GM23338 (cell line): ENCODE results near the gene TBC1D3K. TPM values are rescaled to one million over a fixed set of nuclear protein-coding genes. Genes with fewer than 3 reads are reported as not detected.

Experiments used
- ATAC-seq: fragments of 200-7000 bp; cut with Tn5 transposase; 3 replicates; pipeline ENCODE4 v1.9.1; 2020
- DNase-seq: peaks from one replicate; pipeline ENCODE4 v3.0.0-alpha.2; 2015; ENCODE audit warnings: low spot score
- H2AFZ ChIP-seq: fragments of 200-600 bp; sonication (generic); 2 replicates; pipeline ENCODE4 v1.8.0; 2016; ENCODE audit warnings: antibody characterized with exemption, mild to moderate bottlenecking, moderate library complexity
- H3F3A ChIP-seq: fragments of 200-600 bp; sonication (generic); replicated peaks from 2 replicates; pipeline ENCODE4 v1.8.0; 2017; ENCODE audit warnings: antibody characterized with exemption, mixed run types, low read depth
- H3K27ac ChIP-seq: fragments of 200-600 bp; sonication (generic); 2 replicates; pipeline ENCODE4 v1.6.1; 2016; ENCODE audit warnings: low read depth
- H3K27me3 ChIP-seq: fragments of 200-600 bp; sonication (generic); 2 replicates; pipeline ENCODE4 v1.8.0; 2016; ENCODE audit warnings: mild to moderate bottlenecking, mixed run types, moderate library complexity; ENCODE audit not compliant: insufficient read depth
- H3K36me3 ChIP-seq: fragments of 200-600 bp; sonication (generic); 2 replicates; pipeline ENCODE4 v1.8.0; 2016; ENCODE audit warnings: mild to moderate bottlenecking; ENCODE audit not compliant: insufficient read depth
- H3K4me1 ChIP-seq: fragments of 200-600 bp; sonication (generic); 2 replicates; pipeline ENCODE4 v1.8.0; 2016; ENCODE audit warnings: mild to moderate bottlenecking, moderate library complexity; ENCODE audit not compliant: insufficient read depth
- H3K4me2 ChIP-seq: fragments of 200-600 bp; sonication (generic); 2 replicates; pipeline ENCODE4 v1.7.1; 2017; ENCODE audit warnings: mixed run types
- H3K4me3 ChIP-seq: fragments of 200-600 bp; sonication (generic); 2 replicates; pipeline ENCODE4 v1.6.1; 2016; ENCODE audit warnings: mixed run types
- H3K79me2 ChIP-seq: fragments of 200-600 bp; sonication (generic); replicated peaks from 2 replicates; pipeline ENCODE4 v1.8.0; 2017; ENCODE audit warnings: mild to moderate bottlenecking; ENCODE audit not compliant: insufficient read depth
- H3K9me2 ChIP-seq: fragments of 200-600 bp; sonication (generic); 2 replicates; pipeline ENCODE4 v1.8.0; 2017; ENCODE audit not compliant: insufficient read depth
- H4K20me1 ChIP-seq: fragments of 200-600 bp; sonication (generic); replicated peaks from 2 replicates; pipeline ENCODE4 v1.8.0; 2017; ENCODE audit warnings: mild to moderate bottlenecking; ENCODE audit not compliant: insufficient read depth
- H3K27ac Mint-ChIP-seq: 2 replicates; pipeline ENCODE4 v1.8.0; 2020; ENCODE audit warnings: inconsistent platforms, mild to moderate bottlenecking, moderate library complexity, mixed read lengths
- H3K27me3 Mint-ChIP-seq: 3 replicates; pipeline ENCODE4 v1.8.0; 2022; ENCODE audit warnings: low read depth, mild to moderate bottlenecking, moderate library complexity, mixed read lengths, inconsistent platforms; ENCODE audit not compliant: insufficient read depth, poor library complexity
- H3K36me3 Mint-ChIP-seq: 3 replicates; pipeline ENCODE4 v1.8.0; 2021; ENCODE audit warnings: low read depth, mild to moderate bottlenecking, inconsistent platforms, moderate library complexity, mixed read lengths
- H3K4me1 Mint-ChIP-seq: 3 replicates; pipeline ENCODE4 v1.8.0; 2020; ENCODE audit warnings: mild to moderate bottlenecking, inconsistent platforms, mixed read lengths
- H3K4me3 Mint-ChIP-seq: 3 replicates; pipeline ENCODE4 v1.8.0; 2021; ENCODE audit warnings: moderate library complexity, mild to moderate bottlenecking, inconsistent platforms, mixed read lengths
- H3K9me3 Mint-ChIP-seq: 3 replicates; pipeline ENCODE4 v1.8.0; 2020; ENCODE audit warnings: moderate library complexity, mild to moderate bottlenecking, inconsistent platforms, mixed read lengths
- CREB1 ChIP-seq: fragments of 250-450 bp; sonication (Bioruptor Pico); IDR thresholded peaks from 2 replicates; pipeline ENCODE4 v1.5.0; 2020; ENCODE audit warnings: low read depth, mild to moderate bottlenecking, moderate library complexity
- EZH2 ChIP-seq: fragments of 200-600 bp; sonication (generic); IDR thresholded peaks from one replicate; pipeline ENCODE4 v1.8.0; 2017; ENCODE audit warnings: antibody characterized with exemption, mild to moderate bottlenecking, low read depth; ENCODE audit not compliant: unreplicated experiment
- POLR2AphosphoS5 ChIP-seq: IDR thresholded peaks from 2 replicates; pipeline ENCODE4 v1.6.1; 2016; ENCODE audit warnings: antibody characterized with exemption, low read depth
- STAT1 ChIP-seq: IDR thresholded peaks from one replicate; pipeline ENCODE4 v1.6.1; 2016; ENCODE audit warnings: antibody characterized with exemption; ENCODE audit not compliant: unreplicated experiment
- ZNF462 ChIP-seq: fragments of 250-450 bp; sonication (Bioruptor Pico); IDR thresholded peaks from 2 replicates; pipeline ENCODE4 v1.5.0; 2020; ENCODE audit warnings: mild to moderate bottlenecking, moderate library complexity
- polyA plus RNA-seq: library from polyadenylated mRNA; unstranded; fragments of >200 nt; fragmentation: Nextera tagmentation; extraction: Ambion mirVana; gene quantifications from 2 replicates; pipeline ENCODE4 v1.2.1, GENCODE V29; 2016
- total RNA-seq: library from RNA; depleted of rRNA; stranded (reverse); fragments of >200 nt; shearing (Covaris generic); gene quantifications from 2 replicates; pipeline ENCODE4 v1.2.3, GENCODE V29; 2014
- TF ChIP-seq, protein P1 (sequence below), 2 experiments: fragments of 200-600 bp in 1 of 2; sonication (generic) in 1 of 2; conservative IDR thresholded peaks; 2 replicates each; pipeline versions ENCODE4 v1.5.1 to v1.6.1; 2016 to 2017; ENCODE audit warnings: antibody characterized with exemption in 2 of 2, low read depth in 2 of 2, mild to moderate bottlenecking in 2 of 2, moderate library complexity in 1 of 2

The TBC1D3K gene
- total and polyA plus RNA-seq, 2 experiments from 2014 or later, result not detected

DNA sequence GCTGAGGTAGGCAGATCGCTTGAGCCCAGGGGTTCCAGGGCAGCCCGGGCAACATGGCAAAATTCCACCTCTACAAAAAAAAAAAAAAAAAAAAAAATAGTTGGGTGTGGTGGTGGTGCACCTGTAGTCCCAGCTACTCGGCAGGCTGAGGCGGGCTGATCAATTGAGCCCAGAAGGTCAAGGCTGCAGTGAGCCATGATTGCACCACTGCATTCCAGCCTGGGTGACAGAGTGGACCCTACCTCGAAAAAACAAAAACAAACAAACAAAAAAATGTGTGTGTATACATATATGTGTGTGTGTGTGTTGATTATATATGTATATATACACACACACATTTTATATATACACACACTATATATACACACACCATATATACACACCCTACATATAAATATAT is 39.1 kb upstream of the TBC1D3K start (continued):
- TF ChIP-seq ZNF462 (CRISPR knock-in tag), result no peak
- TF ChIP-seq POLR2AphosphoS5, result no peak
- TF ChIP-seq CREB1, result no peak
- TF ChIP-seq, protein P1, sequence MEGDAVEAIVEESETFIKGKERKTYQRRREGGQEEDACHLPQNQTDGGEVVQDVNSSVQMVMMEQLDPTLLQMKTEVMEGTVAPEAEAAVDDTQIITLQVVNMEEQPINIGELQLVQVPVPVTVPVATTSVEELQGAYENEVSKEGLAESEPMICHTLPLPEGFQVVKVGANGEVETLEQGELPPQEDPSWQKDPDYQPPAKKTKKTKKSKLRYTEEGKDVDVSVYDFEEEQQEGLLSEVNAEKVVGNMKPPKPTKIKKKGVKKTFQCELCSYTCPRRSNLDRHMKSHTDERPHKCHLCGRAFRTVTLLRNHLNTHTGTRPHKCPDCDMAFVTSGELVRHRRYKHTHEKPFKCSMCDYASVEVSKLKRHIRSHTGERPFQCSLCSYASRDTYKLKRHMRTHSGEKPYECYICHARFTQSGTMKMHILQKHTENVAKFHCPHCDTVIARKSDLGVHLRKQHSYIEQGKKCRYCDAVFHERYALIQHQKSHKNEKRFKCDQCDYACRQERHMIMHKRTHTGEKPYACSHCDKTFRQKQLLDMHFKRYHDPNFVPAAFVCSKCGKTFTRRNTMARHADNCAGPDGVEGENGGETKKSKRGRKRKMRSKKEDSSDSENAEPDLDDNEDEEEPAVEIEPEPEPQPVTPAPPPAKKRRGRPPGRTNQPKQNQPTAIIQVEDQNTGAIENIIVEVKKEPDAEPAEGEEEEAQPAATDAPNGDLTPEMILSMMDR (conservative IDR thresholded peaks at IDR 0.05; ENCODE audit: low read depth in 2 of 2), result no peak
- TF ChIP-seq STAT1, result no peak
- TF ChIP-seq EZH2, result no peak

- H3K36me3 ChIP-seq, result no peaks in the 10 kb centered on the region
- H3F3A ChIP-seq, result no peaks in the 10 kb centered on the region
- ATAC-seq, result no peak
- no peaks in the 10 kb centered on the region for H3K27me3 ChIP-seq
- no peak overlapping the region for H3K27ac ChIP-seq
- no peak overlapping the region for H3K4me3 ChIP-seq
- H3K27me3 Mint-ChIP-seq, result no peaks in the 10 kb centered on the region
- no peaks in the 10 kb centered on the region for H3K4me1 ChIP-seq
- no peaks in the 10 kb centered on the region for H3K79me2 ChIP-seq
- no peak overlapping the region for H2AFZ ChIP-seq
- no peaks in the 10 kb centered on the region for H3K9me2 ChIP-seq
- no peak overlapping the region for H3K4me2 ChIP-seq
- no peaks in the 10 kb centered on the region for H4K20me1 ChIP-seq
- DNase-seq, result no peak
- H3K36me3 Mint-ChIP-seq, result peaks cover 5% of the 10 kb centered on the region; the same call in 2 of the 3 replicates
- peaks cover 6% of the 10 kb centered on the region for H3K4me1 Mint-ChIP-seq
- H3K4me3 Mint-ChIP-seq, result no peak overlapping the region
- no peak overlapping the region for H3K27ac Mint-ChIP-seq
- H3K9me3 Mint-ChIP-seq, result peaks cover 51% of the 10 kb centered on the region
- TF ChIP-seq, protein P1 (conservative IDR thresholded peaks at IDR 0.05; ENCODE audit: low read depth in 2 of 2), result no peak
Observed at GRCh38 chr17:37888881-37889280, 35.3 kb upstream of the TBC1D3K start.
